OCI-LY1 (cell line): ENCODE measurements around the gene CALHM2.

Experiments used
- CTCF ChIP-seq: fragments of 200-600 bp; sonication (generic), shearing (Covaris generic); IDR thresholded peaks from 2 replicates; pipeline ENCODE4 v1.5.1; 2017; ENCODE audit warnings: mild to moderate bottlenecking, antibody characterized with exemption, low read length, moderate library complexity, mixed read lengths
- EZH2 ChIP-seq: fragments of 200-600 bp; sonication (generic), shearing (Covaris generic); IDR thresholded peaks from 2 replicates; pipeline ENCODE4 v1.8.0; 2017; ENCODE audit warnings: borderline replicate concordance, mixed run types, mild to moderate bottlenecking, antibody characterized with exemption, low read length, moderate library complexity, mixed read lengths

GRCh38 chr10:103469201-103469600, 17.0 kb upstream of the CALHM2 start:
- no peak for TF ChIP-seq CTCF
- no peak for TF ChIP-seq EZH2
